Stimulated activated CD4-positive, alpha-beta T cell treated with anti-CD3 and anti-CD28 coated beads, Interleukin-2, amount 100 ng/mL, for 4 hours (primary cell): ENCODE measurements around the gene GOLT1A.

Source experiments
- DNase-seq: peaks from one replicate; pipeline ENCODE4 v3.0.0-alpha.2; 2020; ENCODE audit warnings: low read depth

The GOLT1A gene

DNA sequence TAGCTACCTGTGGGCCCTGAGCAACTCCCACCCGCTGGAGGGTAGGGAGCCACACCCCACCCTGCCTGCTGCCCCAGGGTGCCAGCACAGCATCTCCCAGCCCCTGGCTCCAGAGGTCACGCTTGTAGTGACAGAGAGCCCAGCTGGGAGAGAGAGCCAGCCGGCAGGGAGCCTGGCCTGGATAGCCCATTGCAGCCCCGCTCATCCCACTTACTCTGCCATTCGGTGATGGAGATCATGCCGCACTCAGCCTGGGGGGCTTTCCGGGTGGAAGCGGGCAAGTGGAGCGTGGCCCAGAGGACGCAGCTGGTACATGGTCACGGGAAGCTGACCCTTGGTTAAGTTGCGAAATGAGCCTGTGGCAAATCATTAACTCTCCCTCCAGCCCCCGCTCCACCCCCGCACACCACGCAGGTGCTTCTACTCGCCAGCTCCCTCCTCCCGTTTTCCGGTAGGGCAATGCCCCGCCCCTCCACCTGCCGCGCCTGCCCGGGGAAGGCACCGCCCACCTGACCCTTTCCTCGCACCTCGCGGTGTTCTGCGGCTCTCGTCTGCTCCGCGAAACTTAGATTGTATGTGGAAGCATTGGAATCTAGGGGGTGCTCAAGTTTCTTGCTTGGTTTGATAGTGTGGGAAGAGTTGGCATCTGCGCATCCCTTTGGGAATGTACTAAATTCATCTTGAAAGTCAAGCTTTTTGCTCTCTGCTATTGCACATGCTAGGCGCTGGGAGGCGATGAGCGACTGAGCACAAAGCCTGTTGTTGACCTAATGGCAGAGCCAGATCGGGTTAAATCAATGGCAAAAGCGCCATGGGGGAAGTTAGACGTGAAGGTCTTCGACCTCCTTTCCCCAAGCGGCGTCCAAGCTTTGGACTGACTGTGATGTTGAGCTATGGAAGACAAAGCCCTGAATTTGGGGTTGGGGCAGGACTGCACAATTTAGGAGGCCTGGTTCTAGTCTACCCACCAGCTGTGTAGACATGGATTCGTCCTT lies at the start of gene GOLT1A:
TSS of gene GOLT1A (minus strand) at position 321 of the 995 bp plus-strand sequence. CDS start at position 239, 82 bp downstream.
- peak; percentile 38 for DNase-seq

GRCh38 chr1:204263254-204263910 lies 49.6 kb upstream of the GOLT1A start:
- no peak for DNase-seq

- DNase-seq, result no peak
Measured at GRCh38 chr1:204262506-204263253, 48.9 kb upstream of the GOLT1A start.

GRCh38 chr1:204261746-204262505 lies 48.1 kb upstream of the GOLT1A start:
- no peak for DNase-seq

GRCh38 chr1:204261266-204261665 lies 47.5 kb upstream of the GOLT1A start:
- no peak for DNase-seq

GRCh38 chr1:204260601-204261197 lies 46.9 kb upstream of the GOLT1A start:
- DNase-seq, result no peak

GRCh38 chr1:204259782-204260181 lies 46.0 kb upstream of the GOLT1A start:
- DNase-seq, result no peak

- DNase-seq, result no peak
Measured at GRCh38 chr1:204259196-204259595, 45.4 kb upstream of the GOLT1A start.

DNA sequence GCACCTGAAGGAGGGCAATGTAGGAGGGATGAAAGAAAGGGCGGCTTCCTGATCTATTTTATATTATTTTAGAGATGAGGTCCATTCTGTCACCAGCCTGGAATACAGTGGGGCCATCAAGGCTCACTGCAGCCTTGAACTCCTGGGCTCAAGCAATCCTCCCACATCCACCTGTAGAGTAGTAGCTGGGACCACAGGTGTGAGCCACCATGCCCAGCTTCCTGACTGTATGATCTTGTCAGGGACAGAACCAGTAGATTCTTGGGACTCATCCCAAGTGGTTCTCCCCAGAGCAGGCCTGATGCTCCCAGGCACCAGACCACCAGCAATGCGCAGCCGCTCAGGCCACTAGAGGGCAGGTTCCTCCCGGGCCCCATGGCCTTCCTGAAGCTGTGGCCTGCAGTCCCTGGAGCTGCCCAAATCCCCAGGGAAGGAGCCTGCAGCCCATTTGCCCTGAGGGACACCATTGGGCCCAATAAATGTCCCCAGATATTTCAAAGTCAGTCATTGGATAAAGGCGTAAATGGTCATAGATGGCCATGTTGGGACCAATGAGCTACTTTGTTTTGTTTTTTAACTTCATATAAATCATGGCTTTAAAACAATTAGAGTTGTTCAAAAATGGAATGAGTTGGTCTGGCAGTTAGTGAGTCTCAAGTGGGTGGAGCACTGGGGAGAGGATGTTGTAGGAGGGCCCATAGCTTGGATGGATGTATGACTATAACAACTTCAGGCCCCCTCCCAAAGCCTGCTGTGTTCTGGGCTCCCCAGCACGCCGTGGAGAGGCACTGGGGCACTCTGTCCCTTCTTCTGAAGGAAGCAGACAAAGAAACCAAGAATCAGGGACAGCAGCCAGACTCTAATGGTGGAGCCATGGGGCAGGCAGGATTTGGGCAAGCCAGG lies 44.7 kb upstream of the GOLT1A start:
- no peak for DNase-seq

GRCh38 chr1:204257446-204257845 lies 43.7 kb upstream of the GOLT1A start:
- no peak for DNase-seq

GRCh38 chr1:204256531-204256930 lies 42.7 kb upstream of the GOLT1A start:
- no peak for DNase-seq

GRCh38 chr1:204255966-204256365 lies 42.2 kb upstream of the GOLT1A start:
- DNase-seq, result no peak

DNA sequence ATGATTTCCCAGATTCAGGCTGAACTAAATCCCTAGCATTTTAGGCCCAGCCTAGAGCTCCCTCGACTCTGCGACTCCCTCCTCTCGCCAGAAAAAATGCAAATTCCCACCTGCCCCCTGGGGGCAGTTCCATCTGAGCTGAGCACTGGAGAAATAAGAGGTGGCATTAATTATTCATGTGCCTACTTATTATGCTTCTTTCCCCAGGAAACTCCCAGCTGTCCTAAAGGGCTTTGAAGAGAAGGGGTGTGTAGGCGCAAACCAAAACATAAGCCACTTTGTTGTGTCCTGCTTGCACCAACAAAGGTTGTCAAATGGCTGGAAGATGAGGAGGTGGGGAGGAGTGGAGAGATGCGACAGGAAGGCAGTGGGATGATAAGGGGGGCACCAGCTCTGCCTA lies 41.4 kb upstream of the GOLT1A start:
- no peak for DNase-seq

GRCh38 chr1:204254031-204254661 lies 40.4 kb upstream of the GOLT1A start:
- DNase-seq, result no peak

GRCh38 chr1:204251926-204252689 lies 38.3 kb upstream of the GOLT1A start:
- no peak for DNase-seq

DNA sequence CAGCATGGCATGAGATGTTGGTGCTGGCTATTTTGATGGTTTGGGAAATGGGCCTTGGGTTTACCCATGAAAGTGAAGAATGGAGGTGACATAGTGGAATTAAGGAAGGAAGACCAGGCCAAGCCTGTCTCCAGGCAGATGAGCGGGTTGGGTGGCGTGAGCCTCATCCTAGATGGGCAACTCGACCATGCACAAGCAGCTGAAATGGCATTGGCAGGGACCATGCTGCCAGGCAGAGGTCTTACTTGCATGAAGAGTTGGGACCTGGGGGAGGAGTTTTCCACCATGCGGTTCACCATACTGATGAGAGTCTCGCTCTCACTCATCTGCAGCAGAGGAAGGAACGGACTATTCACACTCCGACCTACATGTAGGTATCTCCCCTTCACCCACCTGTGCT lies 37.5 kb upstream of the GOLT1A start:
- DNase-seq, result no peak

GRCh38 chr1:204250428-204251030 lies 36.7 kb upstream of the GOLT1A start:
- DNase-seq, result no peak

DNA sequence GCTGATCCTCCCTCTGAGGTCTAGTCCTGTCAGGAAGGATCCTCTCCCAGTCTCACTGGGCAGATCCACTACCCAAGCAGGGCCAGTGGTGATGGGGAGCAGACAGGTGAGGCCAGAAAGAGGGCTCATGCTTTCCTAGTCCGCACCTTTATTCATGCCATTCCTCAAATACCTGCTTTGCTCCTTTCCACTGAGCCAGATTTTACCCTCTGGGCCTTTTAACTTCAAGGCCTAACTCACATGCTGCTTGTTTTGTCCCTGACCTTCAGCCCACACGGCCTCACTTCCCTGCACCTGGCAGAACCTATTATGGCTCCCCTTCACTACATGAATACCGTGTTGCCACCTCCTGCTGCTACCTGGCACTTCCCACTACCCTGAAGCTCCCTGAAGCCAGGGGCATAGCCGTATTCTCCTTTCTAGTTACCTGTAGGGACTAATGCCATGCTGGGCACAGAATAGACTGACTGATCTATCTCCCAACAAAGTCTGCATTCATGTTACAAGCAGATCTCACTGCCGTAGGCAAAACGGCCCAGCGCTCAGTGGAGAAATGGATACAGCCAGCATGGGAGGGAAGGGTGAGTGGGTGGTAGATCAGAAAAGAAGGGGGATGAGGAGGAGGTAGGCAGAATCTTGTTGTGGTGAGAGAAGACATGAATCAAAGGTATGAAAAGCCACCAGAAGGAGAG lies 36.1 kb upstream of the GOLT1A start:
- no peak for DNase-seq
